HL-60 (cell line): ENCODE results near the gene TEKT3.

Experiments
- CTCF ChIP-seq: IDR thresholded peaks from one replicate; pipeline ENCODE4 v1.5.1; 2011; ENCODE audit warnings: low read length, control low read depth, inconsistent platforms; ENCODE audit not compliant: insufficient read depth
- GABPA ChIP-seq: IDR thresholded peaks from 2 replicates; pipeline ENCODE4 v1.6.1; 2012; ENCODE audit warnings: low read depth
- REST ChIP-seq: IDR thresholded peaks from 2 replicates; pipeline ENCODE4 v1.6.1; 2012; ENCODE audit warnings: low read depth; ENCODE audit not compliant: insufficient replicate concordance

- no peak for TF ChIP-seq CTCF
- TF ChIP-seq REST: no peak
- no peak for TF ChIP-seq GABPA
These were observed 78.8 kb downstream of the TEKT3 start for GRCh38 chr17:15262291-15263205.
